DMS 273 treated with DMSO at 0.1 percent for 48 hours (cell line): ENCODE results near the gene SCRN1.
"Not testable (repeated sequence)": the region's sequence is repeated elsewhere in the genome, so short reads cannot be mapped to it uniquely, and the experiment has no call there.

Experiments
- DNase-seq: peaks from one replicate; lab custom pipeline; 2025; lab: John Stamatoyannopoulos, UW

Gene SCRN1

DNA sequence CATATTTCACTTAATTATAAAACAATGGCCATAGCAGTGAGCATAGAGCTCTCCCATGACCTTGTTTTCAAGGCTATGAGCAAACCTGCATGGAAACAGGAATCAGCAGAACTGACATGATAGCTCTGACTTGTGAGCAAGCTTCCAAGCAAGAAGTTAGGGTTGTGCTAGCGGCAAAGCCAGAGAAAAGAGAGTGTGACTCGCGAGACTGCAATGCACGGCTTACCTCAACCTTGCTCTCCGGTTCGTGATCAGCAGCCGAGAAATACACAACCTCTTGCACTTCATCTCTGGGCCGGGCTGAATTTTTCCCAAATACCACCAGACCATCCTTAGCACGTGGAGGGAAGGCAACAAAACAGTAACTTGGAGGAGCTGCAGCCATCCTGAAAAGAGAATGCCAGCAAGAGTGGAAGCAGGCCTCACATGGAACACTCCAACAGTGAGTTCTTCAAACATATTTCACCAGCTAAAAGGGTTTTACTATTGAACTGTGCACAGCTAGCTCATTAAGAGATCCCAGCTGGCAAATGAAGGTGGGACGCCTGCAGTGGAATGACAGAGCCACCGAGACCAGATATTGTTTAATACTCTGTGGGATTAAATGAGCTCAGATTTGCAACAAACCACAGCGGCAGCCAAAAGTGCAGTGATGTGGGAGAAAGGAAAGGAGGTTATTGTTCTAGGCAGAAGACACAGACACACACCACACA is 20.8 kb downstream of the SCRN1 start:
- DNase-seq: no peak

DNA sequence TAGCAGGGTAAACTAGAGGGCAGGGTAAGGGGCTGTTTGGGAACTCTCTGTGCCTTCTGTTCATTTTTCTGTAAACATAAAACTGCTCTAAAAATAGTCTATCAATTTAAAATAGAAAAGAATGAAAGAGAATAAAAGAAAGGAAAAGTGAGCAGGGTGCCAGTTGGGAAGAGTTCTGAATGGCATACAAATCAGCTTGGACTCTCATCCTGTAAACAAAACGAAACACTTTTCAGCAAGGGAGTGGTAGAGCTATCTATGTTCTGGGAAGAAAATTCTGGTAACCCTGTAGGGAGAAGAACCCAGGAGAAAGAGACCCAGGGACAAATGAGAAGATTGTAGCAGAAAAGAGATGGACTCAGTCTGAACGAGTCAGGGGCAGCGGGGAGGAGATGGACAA is 24.6 kb downstream of the SCRN1 start:
- no peak for DNase-seq

DNA sequence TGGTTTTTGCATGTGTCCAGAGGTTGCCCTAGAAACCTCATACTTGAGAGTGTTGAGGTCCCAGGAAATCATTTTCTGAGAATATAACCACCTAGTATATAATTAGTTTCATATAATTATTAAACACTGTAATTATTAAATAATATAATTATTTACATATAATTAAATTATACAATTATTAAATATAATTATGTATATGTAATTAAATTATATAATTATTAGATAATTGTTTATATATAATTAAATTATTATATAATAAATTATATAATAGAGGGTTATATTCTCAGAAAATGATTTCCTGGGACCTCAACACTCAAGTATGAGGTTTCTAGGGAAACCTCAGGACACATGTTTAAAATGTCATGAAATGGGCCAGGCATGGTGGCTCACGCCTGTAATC is 27.6 kb downstream of the SCRN1 start:
- DNase-seq: no peak

DNA sequence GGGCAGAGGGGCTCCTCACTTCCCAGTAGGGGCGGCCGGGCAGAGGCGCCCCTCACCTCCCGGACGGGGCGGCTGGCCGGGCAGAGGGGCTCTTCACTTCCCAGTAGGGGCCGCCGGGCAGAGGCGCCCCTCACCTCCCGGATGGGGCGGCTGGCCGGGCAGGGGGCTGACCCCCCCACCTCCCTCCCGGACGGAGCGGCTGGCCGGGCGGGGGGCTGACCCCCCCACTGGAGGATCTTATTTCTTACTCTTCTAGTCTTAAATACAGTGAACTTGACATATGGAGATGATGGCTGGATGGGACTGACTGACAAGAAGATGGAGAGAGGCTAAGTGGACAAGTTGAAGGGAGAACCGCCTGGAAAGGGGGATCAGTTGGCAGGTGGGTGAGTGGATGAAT is 28.0 kb downstream of the SCRN1 start:
- not testable (repeated sequence) for DNase-seq

DNA sequence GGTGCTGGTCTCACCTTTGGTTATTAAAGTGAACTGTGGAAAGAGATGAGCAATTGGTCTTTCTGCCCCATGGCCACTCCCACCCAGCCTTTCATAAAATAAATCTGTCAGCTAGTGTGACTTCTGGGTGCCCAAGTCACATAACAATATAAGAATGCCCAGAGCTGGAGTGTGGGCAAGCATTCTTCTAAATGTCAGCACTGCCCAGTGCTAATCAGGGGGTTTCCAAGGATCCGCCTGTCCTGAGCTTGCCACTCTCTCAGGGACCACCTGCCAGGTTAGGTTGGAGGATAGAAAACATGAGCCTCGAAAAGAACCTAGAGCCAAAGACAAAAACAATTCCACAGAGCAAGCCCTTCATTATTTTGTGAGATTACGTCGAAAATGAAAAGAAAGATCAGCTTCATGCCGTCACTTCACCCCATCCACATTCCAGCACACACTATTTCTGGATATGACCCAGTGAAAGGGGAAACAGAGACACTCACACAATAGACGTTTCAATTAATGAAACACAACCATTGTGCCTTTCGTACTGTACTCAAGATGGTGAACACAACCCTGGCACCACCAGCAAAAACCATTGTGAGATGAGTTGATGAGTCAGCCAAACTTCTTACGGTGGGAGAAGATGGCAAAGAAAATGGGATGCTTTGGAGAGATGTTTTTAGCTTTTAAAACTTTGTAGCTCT is 30.8 kb downstream of the SCRN1 start:
- no peak for DNase-seq

DNA sequence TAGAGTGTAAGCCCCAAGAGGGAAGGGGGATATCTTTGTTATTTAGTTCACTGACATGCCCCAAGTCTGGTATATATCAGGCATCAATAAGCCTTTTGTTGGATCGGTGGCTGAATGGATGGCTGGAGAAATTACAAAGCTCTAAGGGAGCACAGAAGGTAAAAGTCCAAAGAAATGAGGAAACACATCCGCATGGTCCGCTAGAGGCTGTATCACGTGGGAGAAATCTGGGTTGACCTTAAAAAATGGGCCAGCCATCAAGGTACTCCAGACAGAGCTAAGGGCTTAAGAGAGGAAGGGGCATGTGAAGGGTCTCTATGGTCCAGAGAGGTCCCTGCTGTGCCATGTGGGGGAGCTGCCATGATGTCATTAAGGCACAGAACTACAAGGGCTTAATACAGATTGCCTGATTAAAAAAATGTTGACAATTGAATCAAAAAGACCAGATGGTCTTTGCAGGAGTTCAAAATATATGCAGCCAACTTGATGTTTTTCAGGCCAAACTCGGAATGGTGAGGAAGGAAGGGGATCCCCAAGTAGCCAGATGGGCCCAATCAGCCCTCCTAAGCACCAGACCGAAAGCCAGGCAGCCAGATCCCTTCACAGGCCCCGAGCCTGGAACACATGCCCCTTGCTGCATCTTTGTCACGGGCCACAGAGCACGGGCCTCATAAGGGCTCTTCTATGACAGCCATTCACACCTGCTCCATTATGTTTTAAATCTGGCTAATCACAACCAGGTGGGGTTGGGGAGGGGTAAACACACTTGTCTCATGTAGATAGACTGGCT is 31.9 kb downstream of the SCRN1 start:
- peak; percentile 86 for DNase-seq

DNA sequence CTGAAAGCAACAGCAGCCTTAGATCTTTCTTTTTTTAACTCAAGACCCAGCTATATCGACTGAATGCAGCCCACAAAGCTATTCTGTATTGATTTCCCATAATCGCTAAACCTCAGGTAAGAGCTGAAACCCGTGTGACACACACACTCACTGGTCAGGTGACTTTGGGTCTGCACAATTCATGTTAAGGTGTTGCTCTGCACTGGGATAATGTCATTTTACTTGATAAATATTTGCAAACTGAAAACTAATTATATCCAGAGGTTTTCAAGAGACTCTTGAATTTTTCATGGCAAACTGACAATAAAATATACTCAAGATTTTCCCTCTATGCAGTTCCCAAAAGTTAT is 33.1 kb downstream of the SCRN1 start:
- no peak for DNase-seq

DNA sequence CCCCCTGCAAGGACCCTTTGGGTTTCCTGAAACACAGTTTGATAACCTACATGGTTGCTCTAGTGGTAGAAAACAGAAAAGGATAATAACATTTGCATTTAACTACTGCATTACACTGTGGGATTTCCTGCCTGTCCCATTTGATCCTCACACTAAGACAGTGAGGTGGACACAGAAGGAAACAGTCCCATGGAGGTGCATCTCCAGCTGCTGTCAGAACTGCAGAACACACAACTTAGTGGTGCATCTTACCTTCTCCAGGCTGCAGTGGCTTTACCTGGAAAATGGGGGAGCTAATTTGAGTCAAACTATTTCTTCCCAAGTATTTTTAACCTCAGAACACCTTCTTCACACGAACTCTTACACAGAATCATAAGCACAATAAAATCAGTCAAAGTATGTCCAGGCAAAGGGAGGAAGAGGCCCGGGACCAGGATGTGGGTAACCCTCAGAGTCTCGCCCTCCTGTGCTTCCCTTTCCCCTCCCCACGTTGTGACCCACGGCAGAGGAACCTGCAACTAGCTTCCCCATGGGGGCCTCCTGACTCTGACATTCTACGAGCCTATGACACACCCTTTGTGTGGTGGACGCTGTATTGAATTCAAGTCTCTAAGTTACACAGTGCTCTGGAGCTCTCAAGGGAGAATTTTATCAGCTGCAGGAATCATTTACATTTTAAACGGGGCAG is 33.7 kb downstream of the SCRN1 start:
- DNase-seq: no peak

DNA sequence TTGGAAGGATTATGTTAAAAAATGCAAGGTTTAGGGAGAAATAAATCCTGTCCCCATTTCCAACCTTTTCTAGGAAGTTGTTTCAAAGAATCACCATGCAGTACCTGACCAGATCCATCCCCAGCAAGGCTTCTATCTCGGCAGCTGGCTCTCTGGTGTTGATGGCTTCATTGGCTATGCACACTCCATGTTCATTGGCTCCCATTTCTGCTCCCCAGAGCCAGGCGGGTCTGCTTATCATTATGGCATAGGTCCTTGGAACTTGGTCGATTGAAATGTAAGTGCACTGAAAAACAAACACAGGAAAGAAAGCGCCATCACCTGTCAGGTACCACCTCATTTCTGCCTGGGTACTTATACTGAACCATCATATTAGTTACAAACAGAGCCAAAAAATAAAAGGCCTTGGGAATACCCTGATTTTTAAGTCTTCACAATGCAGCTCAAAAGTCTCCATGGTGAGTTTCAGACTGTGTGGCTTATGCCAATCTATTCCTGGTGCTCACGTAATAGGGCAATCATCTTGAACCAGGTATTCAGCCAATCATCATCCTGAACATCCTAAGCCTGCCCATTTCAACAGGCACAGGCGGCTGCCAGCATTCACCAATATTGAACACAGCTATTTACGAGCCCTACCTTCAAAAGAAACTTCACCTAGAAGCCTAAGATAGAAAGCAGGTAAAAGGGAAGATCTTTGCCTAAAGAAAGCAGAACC is 34.4 kb downstream of the SCRN1 start:
- no peak for DNase-seq

DNA sequence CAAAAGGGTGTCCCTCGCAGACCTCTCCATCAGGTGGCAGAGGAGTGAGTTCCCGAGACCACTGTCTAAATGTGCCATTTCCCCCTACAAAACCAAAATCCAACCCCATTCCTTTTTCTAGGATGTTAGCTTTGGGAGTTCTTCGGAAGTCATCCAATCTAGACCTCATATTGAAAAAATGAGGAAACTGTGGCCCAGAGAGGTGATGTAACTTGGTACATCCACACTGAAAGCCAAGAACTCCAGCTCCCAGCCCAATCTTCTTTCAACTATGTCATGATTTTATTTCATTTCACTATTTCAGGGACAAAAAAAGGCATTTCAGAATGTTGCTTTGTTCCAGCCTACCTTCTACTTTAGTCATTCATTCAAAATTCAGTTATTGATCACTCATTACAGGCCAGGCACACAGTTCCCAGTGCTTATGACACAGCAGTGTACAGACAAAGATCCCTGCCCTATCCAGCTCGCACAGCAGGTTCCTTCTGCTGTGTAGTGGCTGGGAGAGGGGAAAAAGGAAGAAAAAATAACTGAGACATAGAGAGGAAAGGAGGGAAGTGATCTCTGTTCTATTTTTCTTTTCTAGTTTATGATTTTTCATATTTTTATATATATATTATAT is 35.8 kb downstream of the SCRN1 start:
- DNase-seq: no peak

DNA sequence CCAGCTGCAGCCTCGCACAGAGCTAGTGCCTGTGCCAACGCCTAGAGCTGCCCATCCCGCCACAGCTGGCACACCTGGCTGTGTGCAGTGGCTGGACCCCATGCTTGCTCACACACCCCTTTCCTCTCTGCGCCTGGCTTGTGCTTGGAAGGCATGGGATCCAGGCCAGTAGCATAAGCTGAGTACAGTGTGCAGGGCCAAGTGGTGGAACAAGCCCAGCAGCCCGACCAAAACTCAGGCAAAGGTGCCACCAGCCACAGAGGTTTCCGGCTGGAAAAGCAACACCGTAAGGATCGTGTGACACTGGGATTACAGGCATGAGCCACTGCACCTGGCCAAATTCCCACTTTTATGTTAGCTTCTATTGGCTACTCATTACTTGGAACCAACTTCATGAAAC is 38.4 kb downstream of the SCRN1 start:
- DNase-seq: no peak

DNA sequence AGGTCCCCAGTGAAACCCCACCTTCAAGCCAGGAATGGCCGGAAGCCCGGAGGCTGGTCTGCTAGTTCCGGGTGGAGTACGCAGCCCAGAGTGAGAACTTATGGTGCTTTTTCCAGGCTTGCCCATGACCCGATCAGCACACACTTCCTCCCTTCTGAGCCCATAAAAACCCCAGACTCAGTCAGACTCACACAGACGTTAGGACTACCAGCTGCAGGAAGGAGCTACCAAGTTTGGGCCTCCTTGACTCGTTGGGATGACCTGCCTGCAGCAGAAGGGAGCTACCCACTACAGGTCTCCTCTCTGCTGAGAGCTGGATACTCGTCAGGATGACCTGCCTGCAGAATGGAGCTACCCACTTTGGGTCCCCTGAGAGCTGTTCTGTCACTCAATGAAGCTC is 39.1 kb downstream of the SCRN1 start:
- no peak for DNase-seq

DNA sequence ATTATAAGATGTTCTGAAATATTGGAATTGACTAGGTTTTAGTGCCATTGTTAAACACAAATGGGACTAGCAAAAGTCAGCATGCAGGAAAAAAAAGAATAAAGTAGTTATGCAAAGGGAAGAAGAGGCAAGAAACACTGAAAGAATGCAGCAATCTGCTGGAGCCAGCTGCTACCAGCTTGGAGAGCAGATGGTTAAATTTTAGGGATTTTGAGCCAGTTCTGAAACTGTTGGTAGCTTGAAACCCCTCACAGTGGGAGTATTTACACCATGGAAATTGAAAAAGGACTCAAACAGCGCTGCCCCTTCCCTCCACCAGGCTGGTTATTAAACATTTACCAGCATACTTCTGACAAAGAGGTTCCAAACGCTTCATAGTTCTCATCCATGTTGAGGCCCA is 41.0 kb downstream of the SCRN1 start:
- peak; percentile 61 for DNase-seq

DNA sequence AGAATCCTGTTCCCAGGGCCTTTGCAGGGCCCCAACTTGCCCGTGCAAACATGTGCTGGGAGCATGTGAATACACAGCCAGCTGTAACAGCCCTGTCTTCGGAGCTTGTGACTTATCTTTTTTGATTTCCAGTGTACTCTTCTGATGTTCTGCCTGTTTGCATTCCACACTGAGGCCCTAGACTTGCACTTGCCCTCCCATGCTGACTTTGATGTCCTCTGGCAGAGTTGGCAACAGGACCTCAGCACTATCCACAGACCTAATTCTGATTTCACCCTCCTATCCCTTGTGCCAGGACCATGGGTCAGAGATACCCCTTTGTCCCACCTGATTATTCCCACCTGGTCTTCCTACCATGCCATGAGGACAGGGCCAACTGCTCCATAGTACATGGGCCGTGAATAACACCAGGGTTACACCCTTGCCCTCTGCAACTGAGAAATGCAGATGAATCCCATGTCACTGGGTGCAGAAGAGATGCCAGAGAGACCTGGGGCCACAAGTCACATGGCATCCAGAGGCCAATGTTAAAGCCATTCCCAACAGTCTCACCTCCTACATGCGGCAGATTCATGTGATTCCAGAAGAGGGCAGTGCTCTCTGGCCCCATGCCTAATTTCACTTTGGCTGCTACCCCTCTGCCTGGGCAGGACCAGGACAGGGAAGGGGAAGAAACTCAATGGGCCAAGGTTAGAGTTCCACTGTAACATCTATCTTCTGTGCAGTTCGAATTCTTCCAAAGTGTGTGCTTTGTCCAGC is 43.0 kb downstream of the SCRN1 start:
- DNase-seq: peak; percentile 20

DNA sequence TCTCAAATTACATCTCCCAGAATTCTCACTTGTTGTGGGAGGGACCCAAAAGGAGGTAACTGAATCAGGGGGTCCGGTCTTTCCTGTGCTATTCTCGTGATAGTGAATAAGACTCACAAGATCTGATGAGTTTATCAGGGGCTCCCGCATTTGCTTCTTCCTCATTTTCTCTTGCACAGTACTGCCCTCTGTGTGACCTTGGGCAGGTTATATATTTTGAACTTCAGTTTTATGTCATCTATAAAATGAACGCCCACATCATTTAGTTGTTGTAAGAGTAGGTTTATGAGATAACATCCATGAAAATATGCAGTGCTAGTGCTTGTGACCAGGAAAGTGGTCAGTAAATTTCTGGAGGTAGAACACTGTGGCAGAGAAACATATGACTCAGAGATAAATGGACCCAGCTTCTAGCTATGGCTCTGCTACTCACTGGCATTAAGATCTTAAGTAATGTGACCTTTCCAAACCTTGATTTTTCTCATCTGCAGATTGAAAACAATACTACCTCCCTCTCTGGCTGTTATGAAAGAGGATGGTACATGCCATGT is 44.3 kb downstream of the SCRN1 start:
- no peak for DNase-seq

DNA sequence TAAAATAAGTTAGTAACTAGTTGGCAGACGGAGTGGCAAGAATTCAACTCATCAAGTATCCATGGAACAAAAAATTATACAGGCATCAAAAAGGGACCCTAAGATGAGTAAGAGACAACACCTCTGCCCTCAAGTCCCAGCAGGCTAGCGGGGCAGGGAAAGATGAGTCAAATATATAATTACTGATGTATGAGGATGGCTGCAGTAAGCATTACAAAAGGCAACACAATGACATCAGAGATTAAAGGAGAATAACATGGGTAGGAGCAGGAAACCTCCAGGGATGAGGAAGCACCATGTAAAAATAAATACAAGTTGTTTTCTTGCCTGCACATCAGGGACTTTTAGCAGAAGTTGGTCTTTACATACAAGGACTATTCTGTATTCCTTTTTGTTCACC is 49.4 kb downstream of the SCRN1 start:
- no peak for DNase-seq

DNA sequence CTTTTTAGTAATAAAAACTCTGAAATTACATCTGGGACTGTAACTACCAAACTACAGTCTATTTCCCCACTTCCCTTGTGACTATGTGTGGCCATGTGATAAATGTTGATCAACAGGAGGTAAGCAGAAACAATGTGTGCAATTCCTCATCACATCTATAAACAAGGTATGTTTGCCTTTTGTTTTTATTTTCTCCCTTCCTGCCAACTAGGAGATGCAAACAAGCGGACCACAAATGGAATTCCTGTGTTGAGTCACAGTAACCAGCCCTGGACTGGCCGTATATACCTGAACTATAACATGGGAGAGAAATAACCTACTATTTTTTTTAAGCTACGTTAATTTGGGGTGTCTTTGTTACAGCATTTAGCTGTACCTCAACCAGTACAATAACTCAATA is 52.5 kb downstream of the SCRN1 start:
- DNase-seq: no peak

DNA sequence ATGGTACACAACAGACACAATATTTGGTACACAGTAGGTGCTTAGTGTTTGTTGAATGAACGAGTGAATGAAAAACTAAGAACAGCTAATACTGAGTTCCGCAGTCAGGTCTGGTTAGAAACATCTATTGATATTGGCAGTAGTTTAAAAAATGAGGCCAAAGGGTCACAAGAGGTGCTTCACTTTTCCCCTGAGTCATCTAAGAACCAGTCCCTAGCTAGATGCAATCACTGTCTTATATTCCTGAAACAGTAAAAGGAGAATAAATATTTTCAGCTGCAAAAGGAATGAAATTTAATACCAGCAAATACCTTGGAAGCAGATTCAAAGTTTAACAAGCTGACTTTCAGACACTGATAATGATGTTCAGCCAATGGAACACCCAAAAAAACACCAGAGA is 54.5 kb downstream of the SCRN1 start:
- DNase-seq: no peak

DNA sequence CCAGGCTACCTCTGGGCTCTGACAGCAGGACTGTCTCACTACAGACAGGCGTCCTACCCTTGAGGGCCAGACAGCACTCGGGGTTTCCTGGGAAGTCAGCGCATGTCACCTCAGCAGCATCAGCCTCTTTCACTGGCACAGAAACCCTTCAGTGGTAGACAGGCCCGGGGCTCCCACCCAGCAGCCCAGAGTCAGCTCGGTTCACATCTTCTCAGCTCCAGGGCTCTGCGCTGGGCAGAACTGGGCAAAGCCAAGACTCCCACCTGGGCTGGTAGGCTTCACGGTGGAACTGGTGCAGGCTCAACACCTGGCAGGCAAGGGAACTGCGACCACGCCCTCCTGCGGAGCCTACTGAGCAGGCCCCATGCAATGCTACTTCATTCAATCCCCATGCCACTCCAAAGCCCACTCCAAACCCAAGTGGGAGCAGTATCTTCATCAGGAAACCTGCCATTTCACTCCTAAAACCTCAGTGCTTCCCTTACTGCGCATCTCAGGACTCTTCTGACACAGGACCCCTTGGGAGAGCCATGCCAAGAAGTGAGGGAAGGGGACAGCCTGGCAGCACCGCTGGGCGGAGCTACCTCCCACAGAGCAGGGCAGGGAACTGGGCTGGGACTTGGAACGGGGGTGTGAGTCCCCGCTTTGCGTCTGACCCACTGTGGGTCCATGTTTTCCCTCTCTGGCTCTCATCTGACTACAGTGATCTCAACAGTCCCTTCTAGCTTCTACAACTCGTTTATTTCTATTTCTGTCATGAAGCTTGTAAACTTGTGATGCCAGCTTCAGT is 60.4 kb downstream of the SCRN1 start:
- no peak for DNase-seq

DNA sequence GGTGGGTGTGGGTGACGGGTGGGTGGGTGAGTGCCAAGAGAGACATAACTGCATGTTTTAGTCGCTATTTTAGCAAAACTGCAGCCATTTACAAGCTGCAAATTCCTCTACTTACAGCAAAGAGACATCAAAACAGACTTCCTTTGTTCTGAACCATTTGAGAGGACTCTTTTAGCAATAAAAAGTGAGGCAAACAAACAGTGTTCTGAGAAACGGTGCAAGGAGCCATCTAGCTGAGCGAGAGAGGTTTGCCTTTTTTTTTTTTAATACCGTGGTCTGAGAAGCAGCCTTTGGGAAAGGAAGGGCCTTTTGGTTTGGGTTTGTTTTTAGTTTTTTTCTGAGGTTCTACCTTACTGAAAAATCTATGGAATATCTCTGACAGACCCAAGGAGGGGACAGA is 62.9 kb downstream of the SCRN1 start:
- no peak for DNase-seq
